GM21367 (cell line): ENCODE results near the gene GPR42.
"Not testable (repeated sequence)": the region's sequence is repeated elsewhere in the genome, so short reads cannot be mapped to it uniquely, and the experiment has no call there.

Experiments used
- ATAC-seq: cut with Tn5 transposase; IDR thresholded peaks from one replicate; pipeline ENCODE4 v1.9.1; 2021; ENCODE audit not compliant: unreplicated experiment

Gene GPR42

GRCh38 chr19:35362261-35363000 is 8.4 kb upstream of the GPR42 start:
- no peak for ATAC-seq

DNA sequence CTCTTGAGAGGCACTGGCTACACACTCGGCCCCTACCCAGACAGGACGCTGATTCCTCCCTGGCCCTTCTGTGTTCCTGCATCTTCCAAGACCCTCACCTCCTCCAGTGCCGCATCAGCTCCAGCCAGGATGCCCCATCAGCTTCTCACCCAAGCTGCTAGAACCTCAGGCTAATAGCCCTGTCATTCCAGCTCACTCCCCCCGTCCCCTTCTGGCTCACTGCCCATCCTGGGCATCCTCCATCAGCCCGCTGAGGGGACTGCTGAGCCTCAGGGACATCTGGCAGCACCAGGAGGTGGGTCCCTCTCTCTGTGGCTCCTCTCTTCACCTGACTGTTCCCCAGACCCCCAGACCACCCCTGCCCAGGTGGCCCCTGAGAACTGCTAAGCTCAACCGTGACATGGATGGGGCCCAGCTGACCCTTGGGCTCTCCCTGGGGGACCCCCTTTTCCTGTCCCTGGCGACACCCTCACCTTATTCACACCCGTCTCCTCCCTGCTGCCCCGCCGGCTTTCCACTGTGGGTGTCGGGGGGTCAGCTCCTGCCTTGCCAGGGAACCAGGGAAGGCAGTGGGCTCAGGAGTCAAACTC is 7.8 kb upstream of the GPR42 start:
- no peak for ATAC-seq

- no peak for ATAC-seq
Measured at GRCh38 chr19:35363711-35364425, 7.0 kb upstream of the GPR42 start.

DNA sequence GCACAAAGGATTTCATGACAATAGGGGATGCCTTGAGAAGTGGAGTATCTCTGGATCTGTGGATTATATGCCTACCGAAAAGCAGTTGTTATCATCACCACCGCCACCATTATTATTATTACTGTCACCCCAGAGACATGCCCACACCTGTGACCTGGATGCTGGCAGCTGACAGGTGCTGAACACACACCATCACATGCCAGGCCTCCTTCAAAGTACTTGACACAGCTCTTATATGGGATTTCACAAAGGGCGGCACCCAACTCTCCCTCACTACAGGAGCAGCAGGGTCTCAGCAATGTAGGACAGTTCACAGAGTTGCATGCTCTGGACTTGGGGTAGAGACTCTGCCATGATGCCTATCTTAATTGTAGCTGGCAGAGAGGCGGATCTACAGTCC is 5.6 kb upstream of the GPR42 start:
- no peak for ATAC-seq

GRCh38 chr19:35368378-35368777 is 2.5 kb upstream of the GPR42 start:
- ATAC-seq: no peak

DNA sequence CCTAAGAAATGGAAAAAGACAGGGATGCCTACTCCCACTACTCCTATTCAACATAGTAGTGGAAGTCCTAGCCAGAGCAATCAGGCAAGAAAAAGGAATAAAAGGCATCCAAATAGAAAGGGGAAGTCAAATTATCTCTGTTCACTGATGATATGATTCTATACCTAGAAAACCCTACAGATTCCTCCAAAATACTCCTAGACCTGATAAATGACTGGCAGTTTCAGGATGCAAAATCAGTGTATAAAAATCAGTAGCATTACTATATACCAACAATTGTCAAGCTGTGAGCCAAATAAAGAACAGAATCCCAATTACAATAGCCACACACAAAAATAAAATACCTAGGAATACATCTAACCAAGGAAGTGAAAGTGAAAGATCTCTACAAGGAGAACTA is 1.3 kb upstream of the GPR42 start:
- no peak for ATAC-seq

DNA sequence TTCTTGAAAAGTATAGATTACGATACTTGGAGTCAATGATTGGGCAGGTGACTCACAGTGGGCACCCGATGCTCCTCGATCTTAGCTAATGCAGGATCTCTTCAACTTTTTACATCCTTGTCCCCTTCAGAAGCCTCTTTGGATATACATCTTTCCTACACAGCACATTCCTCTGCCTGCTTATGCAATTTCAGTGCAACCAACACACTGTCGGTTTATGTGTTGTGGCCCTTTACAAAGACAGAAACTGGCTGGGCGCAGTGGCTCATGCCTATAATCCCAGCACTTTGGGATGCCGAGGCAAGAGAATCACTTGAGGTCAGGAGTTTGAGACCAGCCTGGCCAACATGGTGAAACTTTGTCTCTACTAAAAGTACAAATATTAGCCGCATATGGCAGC is 2.6 kb downstream of the GPR42 start:
- no peak for ATAC-seq

- not testable (repeated sequence) for ATAC-seq
Measured at GRCh38 chr19:35374031-35374430, 3.2 kb downstream of the GPR42 start.

DNA sequence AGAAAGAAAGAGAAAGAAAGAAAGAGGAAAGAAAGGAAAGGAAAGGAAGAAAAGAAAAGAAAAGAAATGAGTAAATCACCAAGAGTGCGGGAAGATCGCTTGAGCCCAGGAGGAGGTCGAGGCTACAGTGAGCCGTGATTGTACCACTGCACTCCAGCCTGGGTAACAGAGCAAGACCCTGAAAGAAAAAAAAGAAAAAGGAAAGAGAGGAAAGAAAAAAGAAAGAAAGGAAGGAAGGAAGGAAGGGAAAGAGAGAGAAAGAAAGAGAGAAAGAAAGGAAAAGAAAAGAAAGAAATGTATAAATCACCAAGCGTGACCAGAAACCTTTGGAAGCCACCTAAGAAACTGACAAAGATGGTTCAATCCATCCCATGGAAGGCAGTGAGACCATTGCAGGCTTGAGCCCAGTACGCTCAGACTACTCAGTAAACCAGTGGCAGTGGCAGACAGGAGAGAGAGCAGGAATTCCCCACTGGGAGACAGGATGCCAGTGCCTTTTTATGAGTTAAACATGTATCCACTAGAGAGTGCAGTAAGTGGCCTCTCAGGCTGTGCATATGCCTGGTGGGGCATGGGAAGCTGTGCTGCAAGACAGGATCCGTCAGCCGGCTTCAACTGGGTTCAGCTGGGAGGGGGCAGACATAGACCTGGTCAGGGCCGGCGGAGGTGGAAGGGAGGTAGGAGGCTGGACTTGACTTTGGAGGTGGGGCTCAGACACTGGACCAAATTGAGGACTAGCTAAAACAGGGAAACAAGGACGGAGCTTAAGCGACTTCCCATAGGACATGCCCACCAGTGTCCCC is 4.8 kb downstream of the GPR42 start:
- ATAC-seq: no peak

GRCh38 chr19:35377656-35378055 is 6.8 kb downstream of the GPR42 start:
- ATAC-seq: no peak

GRCh38 chr19:35378356-35378755 is 7.5 kb downstream of the GPR42 start:
- ATAC-seq: no peak

GRCh38 chr19:35379545-35379944 is 8.7 kb downstream of the GPR42 start:
- not testable (repeated sequence) for ATAC-seq

GRCh38 chr19:35379992-35380391 is 9.1 kb downstream of the GPR42 start:
- ATAC-seq: no peak

- no peak for ATAC-seq
Measured at GRCh38 chr19:35380450-35381124, 9.7 kb downstream of the GPR42 start.

GRCh38 chr19:35381318-35381717 is 10.4 kb downstream of the GPR42 start:
- ATAC-seq: no peak

DNA sequence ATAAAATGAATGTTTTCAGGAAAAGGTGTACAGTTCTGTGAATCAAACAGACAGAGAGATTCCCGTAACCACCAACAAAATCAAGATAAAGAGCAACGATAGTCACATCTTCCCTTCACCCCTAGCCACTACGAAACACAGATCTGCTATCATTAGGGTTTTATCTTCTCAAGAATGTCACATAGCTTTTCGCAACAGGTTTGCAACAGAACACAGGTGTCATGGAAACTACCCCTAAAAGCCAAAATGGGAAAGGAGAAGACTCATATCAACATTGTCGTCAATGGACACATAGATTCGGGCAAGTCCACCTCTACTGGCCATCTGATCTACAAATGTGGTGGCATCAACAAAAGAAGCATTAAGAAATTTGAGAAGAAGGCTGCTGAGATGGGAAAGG is 11.1 kb downstream of the GPR42 start:
- no peak for ATAC-seq

- ATAC-seq: no peak
Measured at GRCh38 chr19:35383536-35383935, 12.7 kb downstream of the GPR42 start.

DNA sequence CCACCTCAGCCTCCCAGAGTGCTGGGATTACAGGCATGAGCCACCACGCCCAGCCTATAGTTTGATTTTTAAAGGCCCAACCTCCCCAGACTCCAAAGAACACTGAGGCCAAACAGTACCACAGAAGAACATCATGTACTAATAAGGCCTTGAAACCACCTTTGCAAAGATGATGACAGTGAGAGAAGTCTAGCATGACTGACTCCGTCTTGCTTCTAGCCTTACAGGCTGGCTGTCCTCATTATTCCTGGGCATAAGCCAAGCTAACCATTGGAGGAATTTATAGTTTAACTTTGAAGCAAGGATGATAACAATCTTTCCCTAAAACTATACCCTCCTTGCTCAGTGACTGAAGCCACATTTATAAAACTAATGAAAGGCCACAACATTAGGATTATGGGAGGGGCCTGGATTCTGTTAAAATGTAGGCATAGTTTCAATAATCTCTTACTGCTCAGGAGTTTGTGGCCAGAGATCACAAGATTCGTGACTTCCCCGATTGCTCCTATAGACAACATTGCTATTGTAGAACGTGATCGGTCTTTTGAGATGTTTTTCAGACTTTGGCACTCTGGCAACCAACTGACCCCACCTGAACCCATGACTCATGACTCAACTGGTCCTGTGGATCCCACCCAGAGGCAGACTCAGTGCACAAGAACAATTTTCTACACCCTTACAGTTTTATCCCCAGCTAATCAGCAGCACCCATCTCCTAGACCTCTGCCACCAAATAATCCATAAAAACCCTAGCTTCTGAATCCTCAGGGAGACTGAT is 17.6 kb downstream of the GPR42 start:
- ATAC-seq: no peak

DNA sequence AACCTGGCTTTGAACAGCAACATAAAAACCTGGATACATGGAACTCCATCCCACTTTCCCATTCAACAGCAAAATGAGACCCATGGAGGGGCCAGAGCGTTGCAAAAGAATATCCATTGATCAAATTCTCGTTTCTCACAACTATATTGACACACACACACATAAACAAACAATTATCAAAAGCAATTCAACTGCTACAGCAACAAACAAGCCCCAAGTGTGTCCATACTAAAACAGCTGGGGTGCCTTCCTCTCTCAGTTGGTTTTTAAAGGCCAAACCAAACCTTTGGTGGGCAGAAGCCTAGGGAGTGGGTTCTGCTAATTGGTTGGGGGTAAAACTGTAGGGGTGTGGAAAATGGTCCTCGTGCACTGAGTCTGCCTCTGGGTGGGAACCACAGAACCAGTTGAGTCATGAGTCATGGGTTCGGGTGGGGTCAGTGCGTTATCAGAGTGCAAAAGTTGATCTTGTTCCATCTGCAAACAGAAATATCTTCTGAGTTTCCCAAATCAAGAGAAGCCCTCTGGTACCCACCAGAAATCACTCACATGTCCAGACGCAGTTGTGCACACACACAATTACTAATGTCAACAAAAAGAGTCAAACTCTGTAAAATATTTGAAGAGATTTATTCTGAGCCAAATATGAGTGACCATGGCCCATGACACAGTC is 18.5 kb downstream of the GPR42 start:
- no peak for ATAC-seq
